Stimulated activated CD4-positive, alpha-beta T cell treated with anti-CD3 and anti-CD28 coated beads, Interleukin-4, amount 100 ng/mL, for 48 hours (primary cell): ENCODE data around the gene CFAP161.
A peak's percentile ranks its signal among the peaks of the same experiment; 100 is the strongest.

Experiments used
- DNase-seq, 2 donors: peaks; one replicate each; pipeline ENCODE4 v3.0.0-alpha.2; 2020; ENCODE audit warnings: low read depth in 2 of 2

CFAP161 gene

GRCh38 chr15:81133782-81134461 lies at the start of gene CFAP161:
Gene CFAP161 (plus strand): TSS chr15:81134270. CDS start chr15:81134330, 60 bp downstream.
- DNase-seq: peak; percentile 19 to 41

DNA sequence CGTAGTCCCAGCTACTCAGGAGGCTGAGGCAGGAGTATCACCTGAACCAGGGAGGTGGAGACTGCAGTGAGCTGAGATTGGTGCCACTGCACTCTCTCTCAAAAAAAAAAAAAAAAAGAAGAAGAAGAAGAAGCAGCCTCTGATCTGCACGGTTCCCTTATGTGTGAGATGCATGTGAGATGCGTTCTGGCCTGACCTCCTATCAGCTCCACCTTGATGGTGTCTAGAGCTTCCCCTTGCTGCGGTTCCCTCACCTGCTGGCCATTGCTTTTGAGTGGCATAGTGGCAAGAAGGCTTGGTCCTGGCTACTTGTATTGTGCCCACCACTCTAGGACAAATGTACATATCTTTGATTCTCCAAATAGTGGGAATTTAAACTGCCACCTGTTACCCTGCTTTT lies 49.4 kb upstream of the CFAP161 start:
- no peak for DNase-seq

DNA sequence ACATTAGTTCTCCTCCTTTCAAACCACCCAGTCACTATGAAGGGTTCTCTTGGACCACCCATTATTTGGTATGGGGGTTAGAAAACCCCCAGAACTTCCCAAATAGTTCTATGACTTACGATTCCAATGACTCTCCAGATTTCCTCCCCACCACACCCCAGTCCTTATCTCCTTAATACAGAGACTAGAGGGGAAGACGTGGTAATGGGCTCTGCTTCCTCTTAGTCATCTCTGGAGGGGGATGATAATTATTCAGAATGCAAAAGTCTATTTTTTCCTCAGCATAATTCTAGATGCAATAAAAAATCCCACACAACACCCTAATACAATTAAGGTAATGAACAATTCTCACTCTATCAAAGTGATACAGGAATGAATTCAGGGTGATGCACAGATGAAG lies 48.9 kb upstream of the CFAP161 start:
- DNase-seq: no peak

- no peak for DNase-seq
Observed at GRCh38 chr15:81085898-81086297, 48.2 kb upstream of the CFAP161 start.

GRCh38 chr15:81087066-81087465 lies 47.0 kb upstream of the CFAP161 start:
- no peak for DNase-seq

GRCh38 chr15:81087694-81088093 lies 46.4 kb upstream of the CFAP161 start:
- no peak for DNase-seq

- DNase-seq: no peak
Observed at GRCh38 chr15:81088470-81089013, 45.5 kb upstream of the CFAP161 start.

DNA sequence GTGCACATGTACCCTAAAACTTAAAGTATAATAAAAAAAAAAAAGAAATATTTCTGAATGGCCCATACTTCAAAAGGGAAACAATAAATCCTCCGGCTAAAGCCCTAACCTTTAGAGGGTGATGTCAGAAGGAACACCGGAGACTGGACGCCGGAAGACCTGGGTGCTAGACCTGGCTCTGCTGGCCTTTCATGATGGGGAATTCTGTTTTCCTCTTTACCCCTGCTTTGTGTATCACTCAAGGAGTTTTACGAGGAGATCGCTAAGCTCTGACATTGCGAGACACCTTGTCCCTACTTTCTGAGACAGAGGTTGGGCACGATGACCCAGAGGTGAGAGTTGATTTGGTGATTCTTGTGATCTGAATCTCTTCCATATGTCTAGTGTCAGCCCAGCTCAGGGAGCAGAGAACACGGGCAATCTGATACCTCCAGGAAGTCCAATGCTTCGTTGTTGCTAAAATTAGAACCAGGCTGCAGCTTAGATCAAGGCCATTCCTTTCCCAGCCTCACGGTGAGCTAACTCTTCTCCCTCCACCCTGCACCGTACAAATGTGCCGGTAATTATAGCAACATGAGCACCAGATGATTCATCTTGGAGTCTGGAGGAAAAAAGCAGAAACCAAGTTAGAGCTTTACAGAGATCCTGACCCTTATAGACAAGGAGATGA lies 42.0 kb upstream of the CFAP161 start:
- DNase-seq: no peak

GRCh38 chr15:81092559-81092902 lies 41.5 kb upstream of the CFAP161 start:
- DNase-seq: no peak

DNA sequence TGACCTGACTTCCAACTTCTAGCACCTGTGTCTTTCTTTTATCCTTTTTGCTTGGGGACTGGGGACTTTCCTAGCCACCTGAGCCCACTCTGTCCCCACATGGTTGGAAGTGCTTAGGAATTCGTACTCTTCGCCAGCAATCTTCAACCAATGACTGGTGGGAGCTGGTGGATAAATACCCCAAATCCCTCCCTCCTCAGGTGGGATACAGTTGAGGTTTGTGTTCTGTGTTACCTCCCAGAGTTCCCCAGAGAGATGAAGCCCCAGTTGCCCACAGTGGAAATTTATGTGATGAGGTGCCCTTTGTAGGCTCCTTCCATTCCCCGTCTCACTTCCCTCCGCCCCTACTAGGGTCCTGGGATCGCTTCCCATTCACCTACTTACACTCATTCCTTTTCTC lies 40.1 kb upstream of the CFAP161 start:
- DNase-seq: no peak

GRCh38 chr15:81095690-81096365 lies 38.2 kb upstream of the CFAP161 start:
- DNase-seq: no peak

DNA sequence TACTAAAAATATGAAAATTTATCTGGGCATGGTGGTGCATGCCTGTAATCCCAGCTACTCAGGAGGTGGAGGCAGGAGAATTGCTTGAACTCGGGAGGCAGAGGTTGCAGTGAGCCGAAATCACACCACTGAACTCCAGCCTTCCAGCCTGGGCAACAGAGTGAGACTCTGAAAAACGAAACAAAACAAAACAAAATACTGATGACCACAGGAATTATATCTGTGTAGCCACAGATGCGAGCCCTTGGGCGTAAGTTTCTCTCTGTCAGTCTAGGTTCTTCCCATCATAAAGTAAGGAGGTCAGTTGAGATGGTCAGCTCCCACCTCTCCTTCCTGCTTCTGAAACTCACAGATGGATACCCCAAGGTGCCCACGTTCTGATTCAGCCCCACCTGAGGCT lies 37.7 kb upstream of the CFAP161 start:
- no peak for DNase-seq

GRCh38 chr15:81097116-81097889 lies 36.8 kb upstream of the CFAP161 start:
- DNase-seq: no peak

DNA sequence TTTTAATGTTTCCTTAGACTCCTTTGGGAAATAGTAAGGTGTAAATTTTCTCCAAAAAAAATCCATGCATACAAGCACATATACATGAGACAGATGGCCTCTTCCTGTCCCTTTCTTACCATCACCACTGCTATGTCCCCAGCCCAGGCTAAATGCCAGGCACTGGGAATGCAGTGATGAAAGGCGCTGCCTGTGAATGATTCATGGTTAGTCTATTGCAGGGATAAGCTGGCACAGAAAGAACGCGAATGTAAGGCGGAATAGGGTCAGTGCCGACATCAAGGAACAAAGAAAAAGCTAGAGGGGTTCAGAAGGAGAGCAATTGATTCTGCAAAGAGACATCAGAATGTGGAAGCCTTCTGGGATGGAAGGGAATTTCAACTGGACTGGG lies 36.2 kb upstream of the CFAP161 start:
- no peak for DNase-seq

GRCh38 chr15:81098349-81098748 lies 35.7 kb upstream of the CFAP161 start:
- no peak for DNase-seq

DNA sequence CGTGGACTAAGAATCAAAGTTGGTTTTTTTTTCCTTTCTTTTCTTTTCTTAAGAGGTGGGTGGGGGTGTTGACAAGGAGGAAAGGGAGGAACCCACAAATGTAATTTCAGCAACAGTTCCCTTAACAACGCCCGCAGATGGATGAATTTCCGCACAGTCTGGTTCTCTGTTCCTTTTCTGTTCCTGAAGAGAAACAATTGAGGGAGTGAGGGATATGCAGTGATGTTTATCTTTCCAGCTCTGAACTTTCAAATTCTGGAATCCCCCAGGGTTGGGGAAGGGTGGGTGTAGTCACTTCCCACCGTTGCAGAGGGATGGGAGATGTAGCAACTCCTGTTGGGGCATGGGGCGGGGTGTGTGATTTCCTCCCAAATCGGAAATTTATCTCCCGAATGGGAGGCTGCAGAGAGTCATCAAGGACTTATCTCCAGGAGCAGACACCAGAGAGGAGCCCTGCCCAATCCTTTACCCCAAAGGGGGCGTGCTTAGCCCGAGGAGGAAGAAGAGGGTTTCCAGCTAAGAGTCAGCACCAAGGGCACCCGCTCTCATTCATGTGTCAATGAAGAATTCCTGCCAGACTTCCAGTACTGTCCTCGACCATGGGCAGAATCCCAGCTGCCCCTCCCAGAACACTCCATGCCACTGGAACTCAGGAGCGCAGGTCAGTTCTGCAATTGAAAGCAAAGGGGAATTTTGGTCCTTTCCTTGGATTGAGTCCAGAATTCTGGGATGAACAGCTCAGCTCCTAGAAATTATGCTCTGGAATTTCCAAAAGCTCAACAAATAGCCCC lies 35.0 kb upstream of the CFAP161 start:
- no peak for DNase-seq

GRCh38 chr15:81101894-81102815 lies 31.9 kb upstream of the CFAP161 start:
- no peak for DNase-seq

GRCh38 chr15:81103857-81104256 lies 30.2 kb upstream of the CFAP161 start:
- DNase-seq: no peak

- DNase-seq: no peak
Observed at GRCh38 chr15:81105545-81105944, 28.5 kb upstream of the CFAP161 start.

- peak in 1 of 2 donors; percentile 8 for DNase-seq
Observed at GRCh38 chr15:81106560-81106959, 27.5 kb upstream of the CFAP161 start.
